ENCODE results near the gene GARIN3.

The GARIN3 gene

GRCh38 chr5:157168286-157168685 is 2.2 kb upstream of the GARIN3 start:
- TF ChIP-seq CTCF (IDR thresholded peaks at IDR 0.05), result no peak
- no peak for DNase-seq (ENCODE audit: low spot score)
- Histone ChIP-seq H3K27ac (no peak overlapping the region), H3K4me3 (no peak overlapping the region)

GRCh38 chr5:157167214-157167621 is 1.2 kb upstream of the GARIN3 start:
- no peak for TF ChIP-seq CTCF (IDR thresholded peaks at IDR 0.05)
- no peak overlapping the region for H3K27ac ChIP-seq
- DNase-seq (ENCODE audit: low spot score), result no peak
- H3K4me3 ChIP-seq, result no peak overlapping the region

GRCh38 chr5:157165668-157166067 is 396 bp downstream of the GARIN3 start:
- Histone ChIP-seq H3K4me3 (no peak overlapping the region), H3K27ac (no peak overlapping the region)
- no peak for TF ChIP-seq CTCF (IDR thresholded peaks at IDR 0.05)
- DNase-seq (ENCODE audit: low spot score), result no peak

- no peak for DNase-seq (ENCODE audit: low spot score)
- H3K27ac ChIP-seq, result no peak overlapping the region
- H3K4me3 ChIP-seq, result no peak overlapping the region
- TF ChIP-seq CTCF (IDR thresholded peaks at IDR 0.05), result no peak
Measured at GRCh38 chr5:157165261-157165660, 803 bp downstream of the GARIN3 start.

GRCh38 chr5:157164521-157164920 is 1.5 kb downstream of the GARIN3 start:
- no peak for TF ChIP-seq CTCF (IDR thresholded peaks at IDR 0.05)
- H3K27ac ChIP-seq, result no peak overlapping the region
- no peak overlapping the region for H3K4me3 ChIP-seq
- DNase-seq (ENCODE audit: low spot score), result no peak

GRCh38 chr5:157162919-157163510 is 3.0 kb downstream of the GARIN3 start:
- no peak for TF ChIP-seq CTCF (IDR thresholded peaks at IDR 0.05)
- Histone ChIP-seq H3K27ac (no peak overlapping the region), H3K4me3 (no peak overlapping the region)
- no peak for DNase-seq (ENCODE audit: low spot score)

DNA sequence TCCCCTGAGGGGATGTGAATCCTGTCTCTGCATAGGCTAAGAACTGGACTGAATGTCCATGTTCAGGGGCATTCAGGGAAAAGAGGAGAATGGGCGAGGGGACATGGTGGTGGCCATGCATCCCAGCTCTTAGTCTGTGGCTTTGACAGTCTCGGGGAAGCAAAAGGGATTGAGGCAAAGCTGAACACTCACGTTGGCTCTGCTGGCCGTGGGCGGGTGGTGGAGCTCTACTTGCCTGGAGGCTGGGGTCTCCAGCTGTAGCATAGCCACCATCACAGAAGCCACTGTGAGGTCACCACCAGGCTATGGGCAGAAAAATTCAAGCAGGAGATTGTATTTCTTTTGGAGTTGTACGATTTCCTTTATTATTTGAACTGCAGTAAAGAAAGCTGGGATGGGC is 4.1 kb downstream of the GARIN3 start:
- no peak overlapping the region for H3K4me3 ChIP-seq
- DNase-seq (ENCODE audit: low spot score), result no peak
- H3K27ac ChIP-seq, result no peak overlapping the region
- no peak for TF ChIP-seq CTCF (IDR thresholded peaks at IDR 0.05)

Data from coronary artery (tissue), 2 donors.